Stimulated activated CD8-positive, alpha-beta memory T cell treated with anti-CD3 and anti-CD28 coated beads, Interleukin-4, amount 100 ng/mL, for 1 hour (primary cell): ENCODE measurements around the gene ADAM20.
"Not testable (repeated sequence)": the region's sequence is repeated elsewhere in the genome, so short reads cannot be mapped to it uniquely, and the experiment has no call there.

Source experiments
- DNase-seq, 2 donors: peaks; one replicate each; pipeline ENCODE4 v3.0.0-alpha.2; 2020; ENCODE audit warnings: low read depth in 2 of 2, low spot score in 1 of 2

The ADAM20 gene

GRCh38 chr14:70534904-70535303 is at the start of gene ADAM20:
Gene ADAM20, minus strand, starts transcription at chr14:70535004. Its CDS starts 10,247 bp downstream, at chr14:70524757.
- DNase-seq, result no peak

- DNase-seq, result no peak
Observed at GRCh38 chr14:70576891-70577290, 42.1 kb upstream of the ADAM20 start.

GRCh38 chr14:70573050-70573449 is 38.2 kb upstream of the ADAM20 start:
- no peak for DNase-seq

- no peak for DNase-seq
Observed at GRCh38 chr14:70571139-70571538, 36.3 kb upstream of the ADAM20 start.

- DNase-seq, result no peak
Observed at GRCh38 chr14:70567791-70568190, 33.0 kb upstream of the ADAM20 start.

- no peak for DNase-seq
Observed at GRCh38 chr14:70563869-70564268, 29.1 kb upstream of the ADAM20 start.

- no peak for DNase-seq
Observed at GRCh38 chr14:70563417-70563816, 28.6 kb upstream of the ADAM20 start.

GRCh38 chr14:70558356-70558755 is 23.6 kb upstream of the ADAM20 start:
- DNase-seq, result no peak

- DNase-seq, result no peak
Observed at GRCh38 chr14:70555890-70556289, 21.1 kb upstream of the ADAM20 start.

- DNase-seq, result no peak
Observed at GRCh38 chr14:70538087-70538486, 3.3 kb upstream of the ADAM20 start.

GRCh38 chr14:70536830-70537229 is 2.0 kb upstream of the ADAM20 start:
- DNase-seq, result no peak

GRCh38 chr14:70530417-70530816 is 4.4 kb downstream of the ADAM20 start:
- no peak for DNase-seq

- no peak for DNase-seq
Observed at GRCh38 chr14:70527501-70528105, 7.2 kb downstream of the ADAM20 start.

GRCh38 chr14:70525691-70526090 is 9.1 kb downstream of the ADAM20 start:
- no peak for DNase-seq

GRCh38 chr14:70515811-70516210 is 19.0 kb downstream of the ADAM20 start:
- no peak for DNase-seq

GRCh38 chr14:70514168-70515069 is 20.4 kb downstream of the ADAM20 start:
- DNase-seq, result no peak

- no peak for DNase-seq
Observed at GRCh38 chr14:70498191-70498590, 36.6 kb downstream of the ADAM20 start.

- DNase-seq, result no peak
Observed at GRCh38 chr14:70489579-70490200, 45.1 kb downstream of the ADAM20 start.

- not testable (repeated sequence) for DNase-seq
Observed at GRCh38 chr14:70477356-70478105, 57.3 kb downstream of the ADAM20 start.

- not testable (repeated sequence) for DNase-seq
Observed at GRCh38 chr14:70475459-70475858, 59.3 kb downstream of the ADAM20 start.

- no peak for DNase-seq
Observed at GRCh38 chr14:70473825-70474224, 61.0 kb downstream of the ADAM20 start.
